Activated T-helper 9 cell treated with anti-CD3 and anti-CD28 coated beads, Interleukin-2, amount 50 U/mL, for 16 hours (primary cell): ENCODE measurements around the gene ZNF609.

Source experiments
- DNase-seq: peaks from one replicate; pipeline ENCODE4 v3.0.0-alpha.2; 2020; ENCODE audit warnings: low read depth

Gene ZNF609

GRCh38 chr15:64697911-64698369, 237.6 kb downstream of the ZNF609 start:
- peak; percentile 8 for DNase-seq

GRCh38 chr15:64698823-64699222, 238.4 kb downstream of the ZNF609 start:
- no peak for DNase-seq

- DNase-seq: no peak
Observed at GRCh38 chr15:64699751-64700388, 239.5 kb downstream of the ZNF609 start.

GRCh38 chr15:64701051-64701450, 240.7 kb downstream of the ZNF609 start:
- DNase-seq: no peak

- DNase-seq: no peak
Observed at GRCh38 chr15:64701482-64702184, 241.3 kb downstream of the ZNF609 start.

- DNase-seq: peak; percentile 94
Observed at GRCh38 chr15:64702816-64703631, 242.6 kb downstream of the ZNF609 start.

- DNase-seq: no peak
Observed at GRCh38 chr15:64703632-64703959, 243.2 kb downstream of the ZNF609 start.

GRCh38 chr15:64705006-64705405, 244.6 kb downstream of the ZNF609 start:
- DNase-seq: no peak

GRCh38 chr15:64706011-64706911, 245.9 kb downstream of the ZNF609 start:
- DNase-seq: no peak

GRCh38 chr15:64710676-64711428, 250.5 kb downstream of the ZNF609 start:
- DNase-seq: no peak

GRCh38 chr15:64712353-64712752, 252.0 kb downstream of the ZNF609 start:
- DNase-seq: no peak

GRCh38 chr15:64713592-64713991, 253.2 kb downstream of the ZNF609 start:
- DNase-seq: no peak

- no peak for DNase-seq
Observed at GRCh38 chr15:64716452-64716851, 256.1 kb downstream of the ZNF609 start.

GRCh38 chr15:64717130-64717529, 256.8 kb downstream of the ZNF609 start:
- DNase-seq: no peak

- DNase-seq: no peak
Observed at GRCh38 chr15:64717735-64718495, 257.5 kb downstream of the ZNF609 start.

- no peak for DNase-seq
Observed at GRCh38 chr15:64720188-64720587, 259.8 kb downstream of the ZNF609 start.

- no peak for DNase-seq
Observed at GRCh38 chr15:64730151-64730550, 269.8 kb downstream of the ZNF609 start.

- DNase-seq: peak; percentile 73
Observed at GRCh38 chr15:64731012-64731804, 270.8 kb downstream of the ZNF609 start.

- no peak for DNase-seq
Observed at GRCh38 chr15:64731805-64732151, 271.4 kb downstream of the ZNF609 start.
